CD4-positive, alpha-beta memory T cell (primary cell): ENCODE results near the gene WDR86. TPM values are rescaled to one million over a fixed set of nuclear protein-coding genes. Genes with fewer than 3 reads are reported as not detected.

ENCODE experiments used
- CTCF ChIA-PET: fragments of 350-600 bp; sonication (Branson Sonifier 250); formaldehyde crosslinking; loops from one replicate; lab custom pipeline; 2021; ENCODE audit warnings: inconsistent platforms; ENCODE audit not compliant: partially characterized antibody; lab: Charles Lee
- POLR2A ChIA-PET: fragments of 350-600 bp; sonication (Branson Sonifier 250); formaldehyde crosslinking; loops from one replicate; lab custom pipeline; 2021; ENCODE audit not compliant: partially characterized antibody; lab: Charles Lee
- DNase-seq, 5 donors: peaks; one replicate each; pipeline versions ENCODE4 v3.0.0 to v3.0.0-alpha.2; 2020 to 2022; ENCODE audit warnings: mixed read lengths in 1 of 5
- H3K27ac ChIP-seq: one replicate; pipeline ENCODE4 v1.7.0; 2013; ENCODE audit warnings: low read depth, low read length
- H3K27me3 ChIP-seq: 2 replicates; pipeline ENCODE4 v1.7.0; 2013; ENCODE audit warnings: mild to moderate bottlenecking, low read length, moderate library complexity; ENCODE audit not compliant: insufficient read depth
- H3K36me3 ChIP-seq: 2 replicates; pipeline ENCODE4 v1.7.0; 2013; ENCODE audit warnings: mild to moderate bottlenecking, low read length, moderate library complexity; ENCODE audit not compliant: insufficient read depth
- H3K4me1 ChIP-seq: 2 replicates; pipeline ENCODE4 v1.7.0; 2013; ENCODE audit warnings: mild to moderate bottlenecking, low read length, moderate library complexity; ENCODE audit not compliant: insufficient read depth
- H3K4me3 ChIP-seq, 2 donors: one replicate each; pipeline ENCODE4 v1.7.0; 2013; ENCODE audit warnings: low read length in 2 of 2, mild to moderate bottlenecking in 1 of 2
- H3K9me3 ChIP-seq, 2 donors: one replicate each; pipeline ENCODE4 v1.7.0; 2013; ENCODE audit warnings: low read length in 2 of 2, control low read depth in 1 of 2; ENCODE audit not compliant: control insufficient read depth in 1 of 2
- H3K27ac Mint-ChIP-seq, 7 donors: one replicate each; pipeline ENCODE4 v1.8.0; 2020 to 2021; ENCODE audit warnings: mixed read lengths in 7 of 7, mild to moderate bottlenecking in 6 of 7, inconsistent platforms in 3 of 7, moderate library complexity in 3 of 7
- H3K27me3 Mint-ChIP-seq, 2 donors: one replicate each; pipeline ENCODE4 v1.8.0; 2020 to 2021; ENCODE audit warnings: mixed read lengths in 2 of 2
- H3K36me3 Mint-ChIP-seq, 2 donors: one replicate each; pipeline ENCODE4 v1.8.0; 2020 to 2021; ENCODE audit warnings: mixed read lengths in 2 of 2, inconsistent platforms in 1 of 2, mild to moderate bottlenecking in 1 of 2
- H3K4me1 Mint-ChIP-seq, 4 donors: one replicate each; pipeline ENCODE4 v1.8.0; 2020 to 2021; ENCODE audit warnings: mixed read lengths in 4 of 4, mild to moderate bottlenecking in 1 of 4
- H3K4me3 Mint-ChIP-seq, 8 donors: one replicate each; pipeline ENCODE4 v1.8.0; 2020 to 2021; ENCODE audit warnings: mixed read lengths in 8 of 8, mild to moderate bottlenecking in 7 of 8, moderate library complexity in 6 of 8, inconsistent platforms in 3 of 8
- H3K9me3 Mint-ChIP-seq, 8 donors: one replicate each; pipeline ENCODE4 v1.8.0; 2020 to 2021; ENCODE audit warnings: mixed read lengths in 8 of 8, mild to moderate bottlenecking in 5 of 8, inconsistent platforms in 3 of 8, moderate library complexity in 1 of 8
- intact Hi-C: fragments of 100-400 bp; cut with micrococcal nuclease; formaldehyde crosslinking; loops from one replicate; pipeline ENCODE4 v1.15.1; 2023
- polyA plus RNA-seq, 2 donors: library from polyadenylated mRNA; unstranded; fragments of 300-500 nt; fragmentation: Illumina TruSeq; gene quantifications; one replicate each; pipeline ENCODE4 v1.2.3, GENCODE V29; 2021
- total RNA-seq, 2 experiments: library from RNA; stranded (reverse); gene quantifications; one replicate each; pipeline ENCODE4 v1.2.3, GENCODE V29; 2021

WDR86 gene
- total and polyA plus RNA-seq, 4 experiments from 2014 or later = 7.0 to 14.4 (median 9.0) TPM

GRCh38 chr7:151454305-151454704, 44.5 kb upstream of the WDR86 start:
- Histone ChIP-seq H3K27me3 (no peaks in the 10 kb centered on the region), H3K4me1 (no peaks in the 10 kb centered on the region), H3K4me3 (no peak overlapping the region), H3K36me3 (no peaks in the 10 kb centered on the region), H3K9me3 (no peaks in the 10 kb centered on the region), H3K27ac (no peak overlapping the region)
- Mint-ChIP-seq H3K4me1 (peaks cover 0 to 9% (median 6%) of the 10 kb centered on the region in 4 donors), H3K27ac (no peak overlapping the region), H3K36me3 (no peaks in the 10 kb centered on the region), H3K9me3 (no peaks in the 10 kb centered on the region), H3K4me3 (no peak overlapping the region), H3K27me3 (peaks cover 0 to 1% of the 10 kb centered on the region in 2 donors)
- intact Hi-C loops = no loop called here
- ChIA-PET CTCF (interaction anchor here (1.0 to 15.3 kb wide), 2 partner anchors 21 to 85 kb away, joined by 3 to 398 read pairs; no protein-coding TSS in a partner anchor), POLR2A (no interaction called here)
- no peak for DNase-seq

- no peaks in the 10 kb centered on the region for H3K36me3 Mint-ChIP-seq
- Histone ChIP-seq H3K4me1 (peaks cover 4% of the 10 kb centered on the region), H3K27ac (no peak overlapping the region), H3K36me3 (no peaks in the 10 kb centered on the region), H3K4me3 (no peak overlapping the region), H3K9me3 (no peaks in the 10 kb centered on the region), H3K27me3 (no peaks in the 10 kb centered on the region)
- intact Hi-C loops = no loop called here
- CTCF ChIA-PET = interaction anchor here (1.0 to 15.3 kb wide), 2 partner anchors 20 to 85 kb away, joined by 3 to 398 read pairs; no protein-coding TSS in a partner anchor
- POLR2A ChIA-PET = no interaction called here
- no peak overlapping the region for H3K4me3 Mint-ChIP-seq
- peaks cover 0 to 9% (median 6%) of the 10 kb centered on the region in 4 donors for H3K4me1 Mint-ChIP-seq
- peak overlapping the region in 1 of 7 donors; percentile 70 for H3K27ac Mint-ChIP-seq
- H3K27me3 Mint-ChIP-seq = peaks cover 0 to 1% of the 10 kb centered on the region in 2 donors
- H3K9me3 Mint-ChIP-seq = no peaks in the 10 kb centered on the region
- DNase-seq = no peak
These were observed 43.5 kb upstream of the WDR86 start for GRCh38 chr7:151453326-151453791.

GRCh38 chr7:151452680-151453325, 43.0 kb upstream of the WDR86 start:
- no peaks in the 10 kb centered on the region for H3K27me3 ChIP-seq
- no peak for DNase-seq
- CTCF ChIA-PET = interaction anchor here (15.3 kb wide), 1 partner anchor 84 kb away, joined by 398 read pairs; no protein-coding TSS in a partner anchor

GRCh38 chr7:151451626-151452571, 42.1 kb upstream of the WDR86 start:
- Histone ChIP-seq H3K27ac (no peak overlapping the region), H3K36me3 (no peaks in the 10 kb centered on the region), H3K9me3 (no peaks in the 10 kb centered on the region), H3K27me3 (no peaks in the 10 kb centered on the region), H3K4me1 (peaks cover 4% of the 10 kb centered on the region), H3K4me3 (no peak overlapping the region)
- no peaks in the 10 kb centered on the region for H3K9me3 Mint-ChIP-seq
- H3K27me3 Mint-ChIP-seq = peaks cover 0 to 1% of the 10 kb centered on the region in 2 donors
- CTCF ChIA-PET = interaction anchor here (1.1 to 15.3 kb wide), 4 partner anchors 11 to 136 kb away, joined by 3 to 398 read pairs (median 62); no protein-coding TSS in a partner anchor
- peaks cover 0 to 17% (median 2%) of the 10 kb centered on the region in 4 donors for H3K4me1 Mint-ChIP-seq
- H3K4me3 Mint-ChIP-seq = no peak overlapping the region
- POLR2A ChIA-PET = interaction anchor here (0.5 to 1.2 kb wide), 2 partner anchors 68 to 136 kb away, joined by 3 read pairs; no protein-coding TSS in a partner anchor
- no peaks in the 10 kb centered on the region for H3K36me3 Mint-ChIP-seq
- no peak for DNase-seq
- peak overlapping the region in 1 of 7 donors; percentile 46 for H3K27ac Mint-ChIP-seq
- intact Hi-C loops = no loop called here

More at GRCh38 chr7:151452680-151453325, 43.0 kb upstream of the WDR86 start:
- POLR2A ChIA-PET = no interaction called here
- no peaks in the 10 kb centered on the region for H3K9me3 Mint-ChIP-seq
- H3K4me3 Mint-ChIP-seq = no peak overlapping the region
- Histone ChIP-seq H3K4me1 (peaks cover 4% of the 10 kb centered on the region), H3K4me3 (no peak overlapping the region), H3K27ac (no peak overlapping the region), H3K9me3 (no peaks in the 10 kb centered on the region), H3K36me3 (no peaks in the 10 kb centered on the region)
- H3K27me3 Mint-ChIP-seq = peaks cover 0 to 1% of the 10 kb centered on the region in 2 donors
- H3K4me1 Mint-ChIP-seq = peaks cover 0 to 10% (median 6%) of the 10 kb centered on the region in 4 donors
- intact Hi-C loops = no loop called here
- H3K36me3 Mint-ChIP-seq = no peaks in the 10 kb centered on the region
- H3K27ac Mint-ChIP-seq = no peak overlapping the region

GRCh38 chr7:151451156-151451555, 41.3 kb upstream of the WDR86 start:
- ChIA-PET POLR2A (interaction anchor here (1.2 kb wide), 1 partner anchor 135 kb away, joined by 3 read pairs; no protein-coding TSS in a partner anchor), CTCF (interaction anchor here (1.0 to 15.3 kb wide), 7 partner anchors 11 to 145 kb away, joined by 3 to 398 read pairs (median 5); no protein-coding TSS in a partner anchor)
- Histone ChIP-seq H3K27ac (no peak overlapping the region), H3K36me3 (no peaks in the 10 kb centered on the region), H3K9me3 (no peaks in the 10 kb centered on the region), H3K27me3 (no peaks in the 10 kb centered on the region), H3K4me1 (peaks cover 4% of the 10 kb centered on the region), H3K4me3 (no peak overlapping the region)
- Mint-ChIP-seq H3K36me3 (no peaks in the 10 kb centered on the region), H3K9me3 (no peaks in the 10 kb centered on the region), H3K27me3 (peaks cover 0 to 1% of the 10 kb centered on the region in 2 donors), H3K4me3 (no peak overlapping the region), H3K27ac (peak overlapping the region in 1 of 7 donors; percentile 39), H3K4me1 (peaks cover 0 to 23% (median 2%) of the 10 kb centered on the region in 4 donors)
- DNase-seq = no peak
- intact Hi-C loops = no loop called here

GRCh38 chr7:151449990-151450389, 40.2 kb upstream of the WDR86 start:
- Histone ChIP-seq H3K27me3 (no peaks in the 10 kb centered on the region), H3K4me3 (no peak overlapping the region), H3K4me1 (peaks cover 4% of the 10 kb centered on the region), H3K9me3 (no peaks in the 10 kb centered on the region), H3K27ac (no peak overlapping the region), H3K36me3 (no peaks in the 10 kb centered on the region)
- Mint-ChIP-seq H3K9me3 (no peaks in the 10 kb centered on the region), H3K4me1 (peaks cover 0 to 24% (median under 1%) of the 10 kb centered on the region in 4 donors), H3K27me3 (peaks cover 0 to 1% of the 10 kb centered on the region in 2 donors), H3K4me3 (no peak overlapping the region), H3K27ac (no peak overlapping the region), H3K36me3 (no peaks in the 10 kb centered on the region)
- ChIA-PET POLR2A (interaction anchor here (0.7 to 2.2 kb wide), 2 partner anchors 81 to 83 kb away, joined by 3 to 9 read pairs; no protein-coding TSS in a partner anchor), CTCF (interaction anchor here (1.9 to 15.3 kb wide), 10 partner anchors 14 to 144 kb away, joined by 6 to 398 read pairs (median 18); partner anchors contain the start of gene WDR86)
- no peak for DNase-seq
- intact Hi-C loops = loop anchor here (5.0 kb wide), 2 partner anchors 68 to 307 kb away; no protein-coding TSS in a partner anchor
